Measurements from ENCODE around the gene ICA1.

GRCh38 chr7:8135417-8135816 lies 126.5 kb downstream of the ICA1 start:
- TF ChIP-seq POLR2A (IDR thresholded peaks at IDR 0.05): no peak
- no peak for TF ChIP-seq CTCF (IDR thresholded peaks at IDR 0.05 in 8 of 11, conservative IDR thresholded peaks at IDR 0.05 in 3 of 11)

Measured in spleen (tissue), 7 donors.